ENCODE measurements around the gene ITM2C.

GRCh38 chr2:230865307-230865765, 594 bp downstream of the ITM2C start:
- TF ChIP-seq, protein P1, sequence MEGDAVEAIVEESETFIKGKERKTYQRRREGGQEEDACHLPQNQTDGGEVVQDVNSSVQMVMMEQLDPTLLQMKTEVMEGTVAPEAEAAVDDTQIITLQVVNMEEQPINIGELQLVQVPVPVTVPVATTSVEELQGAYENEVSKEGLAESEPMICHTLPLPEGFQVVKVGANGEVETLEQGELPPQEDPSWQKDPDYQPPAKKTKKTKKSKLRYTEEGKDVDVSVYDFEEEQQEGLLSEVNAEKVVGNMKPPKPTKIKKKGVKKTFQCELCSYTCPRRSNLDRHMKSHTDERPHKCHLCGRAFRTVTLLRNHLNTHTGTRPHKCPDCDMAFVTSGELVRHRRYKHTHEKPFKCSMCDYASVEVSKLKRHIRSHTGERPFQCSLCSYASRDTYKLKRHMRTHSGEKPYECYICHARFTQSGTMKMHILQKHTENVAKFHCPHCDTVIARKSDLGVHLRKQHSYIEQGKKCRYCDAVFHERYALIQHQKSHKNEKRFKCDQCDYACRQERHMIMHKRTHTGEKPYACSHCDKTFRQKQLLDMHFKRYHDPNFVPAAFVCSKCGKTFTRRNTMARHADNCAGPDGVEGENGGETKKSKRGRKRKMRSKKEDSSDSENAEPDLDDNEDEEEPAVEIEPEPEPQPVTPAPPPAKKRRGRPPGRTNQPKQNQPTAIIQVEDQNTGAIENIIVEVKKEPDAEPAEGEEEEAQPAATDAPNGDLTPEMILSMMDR (conservative IDR thresholded peaks at IDR 0.05; ENCODE audit: low read length) = no peak
- TF ChIP-seq EZH2phosphoT487 (IDR thresholded peaks at IDR 0.05; ENCODE audit: borderline replicate concordance) = no peak
